Measurements from ENCODE around the gene BEST4. TPM values are rescaled to one million over a fixed set of nuclear protein-coding genes. Genes with fewer than 3 reads are reported as not detected.
"Not testable (repeated sequence)": the region's sequence is repeated elsewhere in the genome, so short reads cannot be mapped to it uniquely, and the experiment has no call there.

The BEST4 gene
- polyA plus RNA-seq, 1 donor from 2014 or later: not detected

GRCh38 chr1:44812822-44813543 is 25.0 kb upstream of the BEST4 start:
- no peak overlapping the region for H3K4me2 ChIP-seq (ENCODE audit: low read length)
- no peaks in the 10 kb centered on the region for H3F3A ChIP-seq (ENCODE audit: insufficient read depth, low read length, poor library complexity, severe bottlenecking)
- H3K9me3 ChIP-seq (ENCODE audit: low read length): no peaks in the 10 kb centered on the region
- H3K36me3 ChIP-seq (ENCODE audit: insufficient read depth, low read length): no peaks in the 10 kb centered on the region
- H3K27ac ChIP-seq (ENCODE audit: low read length): no peak overlapping the region
- H3K9ac ChIP-seq (ENCODE audit: low read length): no peak overlapping the region
- no peaks in the 10 kb centered on the region for H3K79me2 ChIP-seq (replicated peaks; ENCODE audit: insufficient read depth, low read length)
- H3K27me3 ChIP-seq (ENCODE audit: insufficient read depth, low read depth, low read length): no peaks in the 10 kb centered on the region
- H2AFZ ChIP-seq (ENCODE audit: low read depth, low read length): no peak overlapping the region
- H3K4me3 ChIP-seq (ENCODE audit: low read length): peak overlapping the region; percentile 59
- no peaks in the 10 kb centered on the region for H3K9me2 ChIP-seq (ENCODE audit: insufficient read depth, low read length)
- no peaks in the 10 kb centered on the region for H4K20me1 ChIP-seq (ENCODE audit: insufficient read depth)
- TF ChIP-seq POLR2AphosphoS5 (IDR thresholded peaks at IDR 0.05) (no peak), REST (IDR thresholded peaks at IDR 0.05; ENCODE audit: borderline replicate concordance) (no peak), RAD21 (conservative IDR thresholded peaks at IDR 0.05) (no peak), CTCF (IDR thresholded peaks at IDR 0.05; ENCODE audit: poor library complexity, severe bottlenecking) (no peak), SMC3 (conservative IDR thresholded peaks at IDR 0.05; ENCODE audit: poor library complexity) (no peak), MXI1 (conservative IDR thresholded peaks at IDR 0.05; ENCODE audit: poor library complexity, severe bottlenecking) (no peak), EZH2 (IDR thresholded peaks at IDR 0.05; ENCODE audit: borderline replicate concordance, insufficient read depth, low read length, poor library complexity, severe bottlenecking) (no peak), EP300 (conservative IDR thresholded peaks at IDR 0.05; ENCODE audit: poor library complexity, severe bottlenecking) (no peak), TAF1 (IDR thresholded peaks at IDR 0.05; ENCODE audit: low read depth) (no peak)

- no peak overlapping the region for H3K4me2 ChIP-seq (ENCODE audit: low read length)
- no peak overlapping the region for H2AFZ ChIP-seq (ENCODE audit: low read depth, low read length)
- H3K79me2 ChIP-seq (replicated peaks; ENCODE audit: insufficient read depth, low read length): no peaks in the 10 kb centered on the region
- no peaks in the 10 kb centered on the region for H3K9me3 ChIP-seq (ENCODE audit: low read length)
- H3K9ac ChIP-seq (ENCODE audit: low read length): no peak overlapping the region
- no peak for TF ChIP-seq SMC3 (conservative IDR thresholded peaks at IDR 0.05; ENCODE audit: poor library complexity)
- TF ChIP-seq POLR2AphosphoS5 (IDR thresholded peaks at IDR 0.05): no peak
- no peak for TF ChIP-seq MXI1 (conservative IDR thresholded peaks at IDR 0.05; ENCODE audit: poor library complexity, severe bottlenecking)
- no peak for TF ChIP-seq EZH2 (IDR thresholded peaks at IDR 0.05; ENCODE audit: borderline replicate concordance, insufficient read depth, low read length, poor library complexity, severe bottlenecking)
- no peak for TF ChIP-seq EP300 (conservative IDR thresholded peaks at IDR 0.05; ENCODE audit: poor library complexity, severe bottlenecking)
- H3K4me3 ChIP-seq (ENCODE audit: low read length): no peak overlapping the region
- no peaks in the 10 kb centered on the region for H3K36me3 ChIP-seq (ENCODE audit: insufficient read depth, low read length)
- H3F3A ChIP-seq (ENCODE audit: insufficient read depth, low read length, poor library complexity, severe bottlenecking): no peaks in the 10 kb centered on the region
- H3K9me2 ChIP-seq (ENCODE audit: insufficient read depth, low read length): no peaks in the 10 kb centered on the region
- no peaks in the 10 kb centered on the region for H4K20me1 ChIP-seq (ENCODE audit: insufficient read depth)
- H3K27ac ChIP-seq (ENCODE audit: low read length): no peak overlapping the region
- no peaks in the 10 kb centered on the region for H3K27me3 ChIP-seq (ENCODE audit: insufficient read depth, low read depth, low read length)
These were observed 23.3 kb upstream of the BEST4 start for GRCh38 chr1:44811234-44811633.

GRCh38 chr1:44810762-44811105 is 22.8 kb upstream of the BEST4 start:
- H3K9ac ChIP-seq (ENCODE audit: low read length); H3K4me3 ChIP-seq (ENCODE audit: low read length); H4K20me1 ChIP-seq (ENCODE audit: insufficient read depth); H3K27ac ChIP-seq (ENCODE audit: low read length); H2AFZ ChIP-seq (ENCODE audit: low read depth, low read length); H3K79me2 ChIP-seq (replicated peaks; ENCODE audit: insufficient read depth, low read length); H3K36me3 ChIP-seq (ENCODE audit: insufficient read depth, low read length); H3K4me2 ChIP-seq (ENCODE audit: low read length); H3F3A ChIP-seq (ENCODE audit: insufficient read depth, low read length, poor library complexity, severe bottlenecking); H3K9me2 ChIP-seq (ENCODE audit: insufficient read depth, low read length); H3K27me3 ChIP-seq (ENCODE audit: insufficient read depth, low read depth, low read length); H3K9me3 ChIP-seq (ENCODE audit: low read length): not testable (repeated sequence)

Data from neural cell (in vitro differentiated cells).